Ascending aorta (tissue), 2 donors: ENCODE results near the gene CEACAM5. TPM values are rescaled to one million over a fixed set of nuclear protein-coding genes. Genes with fewer than 3 reads are reported as not detected.

Experiments
- DNase-seq, 2 donors: peaks; one replicate each; pipeline ENCODE4 v3.0.0-alpha.2; 2019; ENCODE audit warnings: low spot score in 2 of 2
- H3K27ac ChIP-seq, 2 donors: fragments of 200-600 bp; sonication (generic); one replicate each; pipeline ENCODE4 v1.5.1; 2016 to 2017; ENCODE audit warnings: mild to moderate bottlenecking in 1 of 2
- H3K27me3 ChIP-seq: fragments of 200-600 bp; sonication (generic); one replicate; pipeline ENCODE4 v1.5.1; 2017
- H3K36me3 ChIP-seq, 2 donors: fragments of 200-600 bp; sonication (generic); one replicate each; pipeline ENCODE4 v1.5.1; 2016
- H3K4me1 ChIP-seq, 2 donors: fragments of 200-600 bp; sonication (generic); one replicate each; pipeline ENCODE4 v1.5.1; 2016 to 2017; ENCODE audit warnings: mild to moderate bottlenecking in 1 of 2
- H3K4me3 ChIP-seq, 2 donors: fragments of 200-600 bp; sonication (generic); one replicate each; pipeline ENCODE4 v1.5.1; 2016 to 2017; ENCODE audit warnings: mild to moderate bottlenecking in 1 of 2
- H3K9me3 ChIP-seq, 2 donors: fragments of 200-600 bp; sonication (generic); one replicate each; pipeline ENCODE4 v1.5.1; 2016
- intact Hi-C: fragments of 100-400 bp; cut with DNase I; formaldehyde crosslinking; loops from one replicate; pipeline ENCODE4 v1.15.1; 2023
- total RNA-seq: library from RNA; depleted of rRNA; stranded (reverse); fragments of >200 nt; gene quantifications from one replicate; pipeline ENCODE4 v1.1.0, GENCODE V29; 2016
- TF ChIP-seq, protein P1 (sequence below), 3 experiments: fragments of 200-600 bp in 2 of 3; fragments of 450-650 bp in 1 of 3; sonication (generic) in 2 of 3; IDR thresholded peaks; one replicate each; pipeline ENCODE4 v1.5.1; 2016 to 2019; ENCODE audit warnings: antibody characterized with exemption in 3 of 3, mild to moderate bottlenecking in 1 of 3, moderate library complexity in 1 of 3

The CEACAM5 gene
- total RNA-seq, 1 donor from 2014 or later: not detected

DNA sequence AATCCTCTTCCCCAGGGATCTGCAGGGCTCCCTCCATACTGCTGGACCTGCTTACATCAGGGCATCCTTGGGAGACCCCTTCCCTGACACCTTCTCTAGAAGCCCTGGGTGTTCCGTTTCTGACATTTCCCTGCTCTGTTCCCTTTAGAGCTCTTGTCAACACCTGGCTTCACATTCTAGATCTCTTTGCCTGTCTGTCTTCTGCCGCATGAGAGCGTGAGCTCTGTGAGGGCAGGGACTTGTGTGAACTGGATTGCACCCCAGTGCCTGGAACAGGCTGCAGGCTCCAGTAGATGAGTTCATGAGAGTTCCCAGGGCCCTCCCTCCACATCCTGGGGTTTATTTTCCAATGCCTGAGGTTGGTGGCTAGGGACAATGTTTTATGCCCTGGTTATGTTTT, 21.0 kb upstream of the CEACAM5 start:
- H3K4me3 ChIP-seq: no peak overlapping the region
- no peaks in the 10 kb centered on the region for H3K36me3 ChIP-seq
- H3K9me3 ChIP-seq: peaks cover 2 to 4% of the 10 kb centered on the region in 2 donors
- no peaks in the 10 kb centered on the region for H3K4me1 ChIP-seq
- no peaks in the 10 kb centered on the region for H3K27me3 ChIP-seq
- intact Hi-C loops: no loop called here
- no peak overlapping the region for H3K27ac ChIP-seq
- DNase-seq: no peak
- TF ChIP-seq, protein P1, sequence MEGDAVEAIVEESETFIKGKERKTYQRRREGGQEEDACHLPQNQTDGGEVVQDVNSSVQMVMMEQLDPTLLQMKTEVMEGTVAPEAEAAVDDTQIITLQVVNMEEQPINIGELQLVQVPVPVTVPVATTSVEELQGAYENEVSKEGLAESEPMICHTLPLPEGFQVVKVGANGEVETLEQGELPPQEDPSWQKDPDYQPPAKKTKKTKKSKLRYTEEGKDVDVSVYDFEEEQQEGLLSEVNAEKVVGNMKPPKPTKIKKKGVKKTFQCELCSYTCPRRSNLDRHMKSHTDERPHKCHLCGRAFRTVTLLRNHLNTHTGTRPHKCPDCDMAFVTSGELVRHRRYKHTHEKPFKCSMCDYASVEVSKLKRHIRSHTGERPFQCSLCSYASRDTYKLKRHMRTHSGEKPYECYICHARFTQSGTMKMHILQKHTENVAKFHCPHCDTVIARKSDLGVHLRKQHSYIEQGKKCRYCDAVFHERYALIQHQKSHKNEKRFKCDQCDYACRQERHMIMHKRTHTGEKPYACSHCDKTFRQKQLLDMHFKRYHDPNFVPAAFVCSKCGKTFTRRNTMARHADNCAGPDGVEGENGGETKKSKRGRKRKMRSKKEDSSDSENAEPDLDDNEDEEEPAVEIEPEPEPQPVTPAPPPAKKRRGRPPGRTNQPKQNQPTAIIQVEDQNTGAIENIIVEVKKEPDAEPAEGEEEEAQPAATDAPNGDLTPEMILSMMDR (IDR thresholded peaks at IDR 0.05): no peak

DNA sequence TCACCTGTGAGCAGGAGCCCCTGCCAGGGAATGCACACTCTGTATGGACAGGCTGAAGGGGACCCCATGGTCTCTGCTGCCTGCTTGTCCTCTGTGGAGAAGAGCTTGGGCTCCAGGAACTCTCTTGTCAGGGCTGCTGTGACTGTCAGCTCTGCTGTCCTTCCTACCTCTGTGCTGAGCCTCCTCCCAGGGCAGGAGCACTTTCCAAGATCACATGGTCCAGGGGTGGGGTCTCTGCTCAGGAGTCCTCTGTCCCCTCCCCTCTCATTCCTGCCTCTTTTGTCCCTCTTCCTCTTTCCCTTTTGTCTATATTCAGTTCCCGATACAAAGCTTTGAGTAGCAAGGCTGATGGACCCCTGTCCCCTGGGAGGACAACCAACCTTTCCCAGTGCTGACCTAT, 20.3 kb upstream of the CEACAM5 start, which contains the start of gene CEACAM7:
Gene CEACAM7, minus strand, starts transcription at position 173 of the 400 bp plus-strand sequence. Its CDS starts 105 bp downstream, at position 68.
- Histone ChIP-seq H3K27ac (no peak within 1 kb of the TSS), H3K36me3 (no peaks in the 10 kb centered on the region), H3K9me3 (peaks cover 4 to 7% of the 10 kb centered on the region in 2 donors), H3K4me3 (no peak within 1 kb of the TSS), H3K27me3 (no peaks in the 10 kb centered on the region), H3K4me1 (no peaks in the 10 kb centered on the region)
- DNase-seq: no peak
- intact Hi-C loops: no loop called here
- TF ChIP-seq, protein P1 (IDR thresholded peaks at IDR 0.05): no peak

DNA sequence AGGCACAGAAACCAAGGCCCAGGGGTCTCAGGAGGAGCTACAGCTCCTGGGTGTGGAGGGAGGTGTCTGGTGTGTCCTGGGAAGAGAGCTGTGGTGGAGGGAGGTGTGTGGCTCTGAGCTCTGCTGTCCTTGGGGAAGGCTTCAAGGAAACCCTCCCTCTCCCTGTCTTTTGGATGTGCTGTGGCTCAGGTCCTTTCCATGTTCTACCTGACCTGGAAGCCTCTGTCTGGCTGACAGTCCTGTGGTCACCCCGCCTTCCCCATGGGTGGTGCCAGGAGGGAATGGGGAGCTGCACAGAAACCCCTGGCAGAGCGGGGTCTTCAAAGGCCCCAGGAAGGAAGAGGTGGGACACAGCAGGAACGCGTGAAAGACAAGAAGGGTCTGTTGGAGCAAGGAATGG, 19.7 kb upstream of the CEACAM5 start:
- Histone ChIP-seq H3K27me3 (no peaks in the 10 kb centered on the region), H3K4me1 (no peaks in the 10 kb centered on the region), H3K4me3 (no peak overlapping the region), H3K9me3 (peaks cover 4 to 7% of the 10 kb centered on the region in 2 donors), H3K27ac (no peak overlapping the region), H3K36me3 (no peaks in the 10 kb centered on the region)
- intact Hi-C loops: no loop called here
- DNase-seq: no peak
- TF ChIP-seq, protein P1 (IDR thresholded peaks at IDR 0.05): no peak

DNA sequence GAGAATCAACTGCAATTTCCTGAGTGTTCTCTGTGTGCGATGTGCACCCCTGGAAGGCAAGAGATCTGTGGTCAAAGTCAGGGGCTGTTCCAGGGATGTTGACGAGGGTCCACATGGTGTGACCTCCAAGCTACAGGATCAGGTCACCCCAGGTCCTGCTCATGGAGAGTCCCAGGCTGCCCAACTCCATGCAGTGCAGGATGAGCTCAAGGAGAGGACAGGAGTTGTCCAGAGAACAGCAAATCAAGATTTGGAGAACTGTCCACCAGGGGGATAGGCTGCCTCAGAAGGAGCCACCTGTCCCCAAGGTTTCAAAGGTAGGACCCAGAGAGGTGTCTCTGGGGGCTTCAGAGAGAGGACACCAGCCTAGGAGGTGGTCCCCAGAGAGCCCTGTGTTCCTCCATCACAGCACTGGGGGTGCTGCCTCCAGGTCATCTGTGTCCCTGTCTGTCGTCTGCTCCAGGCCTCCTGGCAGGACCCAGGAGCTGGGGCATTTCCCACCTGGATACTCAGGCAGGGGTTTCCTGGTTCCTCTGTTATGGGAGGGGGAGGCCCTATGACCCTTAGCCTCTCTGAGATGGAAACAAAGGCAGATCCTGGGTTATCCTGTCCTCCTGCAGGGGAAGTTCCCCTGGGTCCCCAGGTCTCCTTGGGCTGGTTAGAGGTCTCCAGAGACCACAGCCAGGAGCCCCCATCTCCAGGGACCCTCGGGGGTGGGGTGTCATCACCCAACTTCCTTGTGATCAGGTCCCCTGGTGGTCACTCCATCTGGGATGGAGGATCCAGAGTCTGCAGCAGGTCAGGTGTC, 18.2 kb upstream of the CEACAM5 start:
- intact Hi-C loops: no loop called here
- Histone ChIP-seq H3K9me3 (peaks cover 4 to 7% of the 10 kb centered on the region in 2 donors), H3K36me3 (no peaks in the 10 kb centered on the region), H3K4me1 (no peaks in the 10 kb centered on the region), H3K4me3 (no peak overlapping the region), H3K27me3 (no peaks in the 10 kb centered on the region), H3K27ac (no peak overlapping the region)
- TF ChIP-seq, protein P1 (IDR thresholded peaks at IDR 0.05): no peak
- no peak for DNase-seq

DNA sequence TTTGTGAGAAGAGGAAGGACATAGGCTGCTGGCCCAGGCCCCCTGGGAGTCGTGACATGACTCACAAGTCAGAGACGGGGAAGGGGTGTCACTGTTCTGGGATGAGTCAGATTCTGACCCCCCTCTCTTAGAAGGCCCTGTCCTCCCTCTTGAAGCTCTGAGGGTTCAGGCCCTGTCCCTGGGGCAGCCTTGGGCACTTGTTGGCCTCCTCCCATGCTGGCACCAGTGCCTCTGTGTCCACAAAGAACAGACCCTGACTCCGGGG, 17.7 kb upstream of the CEACAM5 start:
- H3K9me3 ChIP-seq: peaks cover 4 to 7% of the 10 kb centered on the region in 2 donors
- TF ChIP-seq, protein P1 (IDR thresholded peaks at IDR 0.05): no peak
- H3K36me3 ChIP-seq: no peaks in the 10 kb centered on the region
- no peak overlapping the region for H3K4me3 ChIP-seq
- no peak overlapping the region for H3K27ac ChIP-seq
- H3K27me3 ChIP-seq: no peaks in the 10 kb centered on the region
- H3K4me1 ChIP-seq: no peaks in the 10 kb centered on the region
- intact Hi-C loops: no loop called here
- DNase-seq: no peak
